ENCODE results near the gene PTPRN2. TPM values are rescaled to one million over a fixed set of nuclear protein-coding genes. Genes with fewer than 3 reads are reported as not detected.

PTPRN2 gene
- total and polyA plus RNA-seq, 2 of the 8 experiments (the other 6 are each of a cell fraction or from before 2014, with no cell fraction given) = 2.6 to 4.5 TPM

- Histone ChIP-seq H3K79me1 (ENCODE audit: low read depth, low read length) (no peaks in the 10 kb centered on the region), H4K91ac (replicated peaks; ENCODE audit: insufficient read length, low read length) (no peak overlapping the region), H3K56ac (replicated peaks; ENCODE audit: insufficient read length, low read depth, low read length) (no peak overlapping the region), H3K14ac (ENCODE audit: insufficient read length) (no peak overlapping the region), H3K18ac (ENCODE audit: extremely low read depth, low read length) (no peak overlapping the region), H2BK5ac (ENCODE audit: low read depth, low read length) (no peak overlapping the region), H4K8ac (ENCODE audit: extremely low read depth, insufficient read depth, low read length) (no peak overlapping the region), H2BK20ac (ENCODE audit: low read length) (no peak overlapping the region), H3K4me1 (replicated peaks in 1 of 4; ENCODE audit: control insufficient read depth in 3 of 4, insufficient read depth in 4 of 4, low read length in 3 of 4) (peaks cover 0 to 8% (median 3%) of the 10 kb centered on the region in 4 experiments; a peak in 3 of 7 replicates), H4K5ac (ENCODE audit: insufficient read length, low read depth, low read length) (no peak overlapping the region), H3K36me3 (ENCODE audit: control insufficient read depth in 2 of 4, insufficient read depth in 4 of 4, low read length in 3 of 4) (no peaks in the 10 kb centered on the region), H3K27ac (ENCODE audit: low read depth, low read length) (no peak overlapping the region), H3K79me2 (ENCODE audit: control insufficient read depth in 1 of 2, insufficient read depth in 2 of 2, low read length in 2 of 2) (no peaks in the 10 kb centered on the region), H3K4me3 (ENCODE audit: extremely low read depth in 1 of 4, insufficient read depth in 2 of 4, low read depth in 3 of 4, low read length in 4 of 4) (no peak overlapping the region), H2BK15ac (ENCODE audit: low read length) (no peak overlapping the region), H3K4ac (replicated peaks; ENCODE audit: insufficient read length, low read depth, low read length) (no peak overlapping the region), H2BK12ac (ENCODE audit: low read depth, low read length) (peak overlapping the region; percentile 19; the same call in 1 of the 2 replicates), H2AFZ (ENCODE audit: low read length) (no peak overlapping the region), H3K9ac (replicated peaks in 1 of 4; ENCODE audit: extremely low read depth in 1 of 4, low read depth in 3 of 4, low read length in 3 of 4) (no peak overlapping the region), H3K9me3 (ENCODE audit: insufficient read depth in 2 of 2, low read depth in 1 of 2, low read length in 1 of 2) (peaks cover 0 to 5% of the 10 kb centered on the region in 2 experiments; a peak in 1 of 4 replicates), H3K23ac (ENCODE audit: insufficient read length) (no peak overlapping the region), H2AK5ac (ENCODE audit: low read depth, low read length) (no peak overlapping the region), H3K23me2 (ENCODE audit: low read depth, low read length) (peaks cover 3% of the 10 kb centered on the region; the same call in 1 of the 2 replicates), H3K27me3 (replicated peaks in 1 of 4; ENCODE audit: control insufficient read depth in 3 of 4, extremely low read depth in 1 of 4, insufficient read depth in 3 of 4, low read length in 3 of 4) (peaks cover 0 to 20% (median 11%) of the 10 kb centered on the region in 4 experiments; a peak in 4 of 7 replicates), H4K20me1 (replicated peaks in 1 of 2; ENCODE audit: control insufficient read depth in 1 of 2, insufficient read depth in 2 of 2, low read length in 2 of 2) (no peaks in the 10 kb centered on the region), H3K4me2 (ENCODE audit: insufficient read depth in 1 of 2, low read depth in 2 of 2, low read length in 2 of 2) (no peak overlapping the region), H2BK120ac (replicated peaks; ENCODE audit: low read depth, low read length) (no peak overlapping the region)
- 81% methylated on average over 3 of the region's 3 CpGs; no CpG with 5 or more reads in 1 of the 2 experiments for WGBS, 2 experiments (ENCODE audit: extremely low coverage in 1 of 2, insufficient coverage in 1 of 2, insufficient read length in 1 of 2, insufficient replicate concordance in 2 of 2, low coverage in 1 of 2, low lambda C conversion rate in 2 of 2, missing lambda C conversion rate in 1 of 2)
- CTCF ChIA-PET (ENCODE audit: partially characterized antibody) = no interaction called here
- FAIRE-seq (no peak), DNase-seq (ENCODE audit: low read depth in 1 of 2, low spot score in 2 of 2) (no peak)
- no peak for TF ChIP-seq JUN (IDR thresholded peaks at IDR 0.05; ENCODE audit: low read depth, low read length)
- no peak for TF ChIP-seq CTCF (IDR thresholded peaks at IDR 0.05; ENCODE audit: control extremely low read depth in 1 of 3, insufficient read depth in 1 of 3, low read depth in 1 of 3, low read length in 3 of 3)
- POLR2A ChIA-PET (ENCODE audit: partially characterized antibody) = no interaction called here
Observed at GRCh38 chr7:158348446-158348845, 239.2 kb downstream of the PTPRN2 start.

All from H1 (cell line).